ENCODE measurements around the gene LBHD2. TPM values are rescaled to one million over a fixed set of nuclear protein-coding genes. Genes with fewer than 3 reads are reported as not detected.

LBHD2 gene
- total and polyA plus RNA-seq, 10 donors = 0.52 to 0.55 TPM; not detected in 8

GRCh38 chr14:103097994-103098957, 14.3 kb downstream of the LBHD2 start:
- Histone ChIP-seq H3K36me3 (no peaks in the 10 kb centered on the region), H3K4me1 (peaks cover 0 to 82% (median 64%) of the 10 kb centered on the region in 6 donors), H3K27me3 (replicated peaks in 1 of 7) (peaks cover 0 to 22% (median 18%) of the 10 kb centered on the region in 7 donors), H3K4me3 (peak overlapping the region in 1 of 8 donors; percentile 15), H3K9me3 (no peaks in the 10 kb centered on the region), H3K27ac (peak overlapping the region in 4 of 8 donors; percentile 5 to 49 (median 30))
- intact Hi-C loops (cut with DNase I; ENCODE audit: low total_unique reads) = loop anchor here (10.0 kb wide), 1 partner anchor 403 kb away; no protein-coding TSS in a partner anchor
- TF ChIP-seq, protein P1, sequence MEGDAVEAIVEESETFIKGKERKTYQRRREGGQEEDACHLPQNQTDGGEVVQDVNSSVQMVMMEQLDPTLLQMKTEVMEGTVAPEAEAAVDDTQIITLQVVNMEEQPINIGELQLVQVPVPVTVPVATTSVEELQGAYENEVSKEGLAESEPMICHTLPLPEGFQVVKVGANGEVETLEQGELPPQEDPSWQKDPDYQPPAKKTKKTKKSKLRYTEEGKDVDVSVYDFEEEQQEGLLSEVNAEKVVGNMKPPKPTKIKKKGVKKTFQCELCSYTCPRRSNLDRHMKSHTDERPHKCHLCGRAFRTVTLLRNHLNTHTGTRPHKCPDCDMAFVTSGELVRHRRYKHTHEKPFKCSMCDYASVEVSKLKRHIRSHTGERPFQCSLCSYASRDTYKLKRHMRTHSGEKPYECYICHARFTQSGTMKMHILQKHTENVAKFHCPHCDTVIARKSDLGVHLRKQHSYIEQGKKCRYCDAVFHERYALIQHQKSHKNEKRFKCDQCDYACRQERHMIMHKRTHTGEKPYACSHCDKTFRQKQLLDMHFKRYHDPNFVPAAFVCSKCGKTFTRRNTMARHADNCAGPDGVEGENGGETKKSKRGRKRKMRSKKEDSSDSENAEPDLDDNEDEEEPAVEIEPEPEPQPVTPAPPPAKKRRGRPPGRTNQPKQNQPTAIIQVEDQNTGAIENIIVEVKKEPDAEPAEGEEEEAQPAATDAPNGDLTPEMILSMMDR (IDR thresholded peaks at IDR 0.05 in 8 of 11, conservative IDR thresholded peaks at IDR 0.05 in 3 of 11) = no peak
- TF ChIP-seq POLR2A (IDR thresholded peaks at IDR 0.05) = no peak
- no peak for TF ChIP-seq POLR2AphosphoS5 (IDR thresholded peaks at IDR 0.05)
- 69 to 75% (median 69%) methylated on average over 22 to 31 of the region's 31 CpGs for WGBS, 5 donors
- no peak for DNase-seq

DNA sequence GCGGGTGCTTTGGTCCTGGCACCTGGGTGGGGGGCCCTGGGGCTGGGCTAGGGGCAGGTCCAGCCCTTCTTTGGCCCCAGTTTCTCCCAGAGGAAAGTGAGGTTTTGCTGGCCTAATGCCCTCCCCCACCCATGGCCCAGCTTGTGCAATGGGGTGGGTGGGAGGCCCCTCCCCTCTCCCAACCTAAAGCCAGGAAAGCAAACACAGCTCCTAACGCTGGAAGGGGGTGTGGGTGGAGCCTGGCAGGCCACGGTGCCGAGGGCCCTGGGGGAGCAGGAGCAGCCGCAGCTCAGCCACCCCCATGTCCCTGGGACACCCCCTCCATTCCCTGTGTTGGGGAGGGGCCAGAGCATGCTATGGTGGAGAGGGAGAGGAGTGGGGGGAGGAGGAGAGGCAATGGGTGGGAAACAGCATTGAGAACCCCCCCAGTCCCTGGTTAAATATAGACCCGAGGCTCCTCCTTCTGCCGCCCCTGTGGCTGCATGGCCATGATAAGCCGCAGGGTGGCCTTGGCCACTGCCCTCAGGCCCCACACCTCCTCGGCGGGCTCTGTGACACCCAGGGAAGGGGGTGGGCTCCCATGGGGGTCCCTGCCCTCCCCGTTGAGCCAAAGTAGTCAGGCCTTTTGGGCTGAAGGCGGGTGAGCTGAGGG, 15.2 kb downstream of the LBHD2 start:
- Histone ChIP-seq H3K9me3 (no peaks in the 10 kb centered on the region), H3K4me1 (peaks cover 5 to 88% (median 69%) of the 10 kb centered on the region in 6 donors), H3K27me3 (replicated peaks in 1 of 7) (peaks cover 1 to 31% (median 26%) of the 10 kb centered on the region in 7 donors), H3K4me3 (no peak overlapping the region), H3K36me3 (no peaks in the 10 kb centered on the region), H3K27ac (peak overlapping the region in 2 of 8 donors; percentile 33 to 49)
- intact Hi-C loops (cut with DNase I; ENCODE audit: low total_unique reads) = loop anchor here (10.0 kb wide), 1 partner anchor 404 kb away; no protein-coding TSS in a partner anchor
- TF ChIP-seq, protein P1 (IDR thresholded peaks at IDR 0.05 in 8 of 11, conservative IDR thresholded peaks at IDR 0.05 in 3 of 11) = peak in 1 of 11 experiments; percentile 7
- TF ChIP-seq POLR2A (IDR thresholded peaks at IDR 0.05) = no peak
- 46 to 63% (median 54%) methylated on average over 4 to 12 of the region's 12 CpGs for WGBS, 5 donors
- DNase-seq = no peak

- H3K4me1 ChIP-seq = peaks cover 11 to 88% (median 69%) of the 10 kb centered on the region in 6 donors
- intact Hi-C loops (cut with DNase I; ENCODE audit: low total_unique reads) = loop anchor here (10.0 kb wide), 3 partner anchors 85 to 405 kb away; no protein-coding TSS in a partner anchor
- no peak for DNase-seq
- no peak overlapping the region for H3K4me3 ChIP-seq
- H3K9me3 ChIP-seq = no peaks in the 10 kb centered on the region
- no peak for TF ChIP-seq POLR2AphosphoS5 (IDR thresholded peaks at IDR 0.05)
- peak overlapping the region in 4 of 8 donors; percentile 7 to 59 (median 50) for H3K27ac ChIP-seq
- peaks cover 6 to 37% (median 32%) of the 10 kb centered on the region in 7 donors for H3K27me3 ChIP-seq (replicated peaks in 1 of 7)
- no peaks in the 10 kb centered on the region for H3K36me3 ChIP-seq
- WGBS, 5 donors = 64 to 100% (median 84%) methylated on average over 1 to 8 of the region's 8 CpGs
Measured at GRCh38 chr14:103099733-103100280, 15.8 kb downstream of the LBHD2 start.
